ENCODE measurements around the gene TBL3.

Gene TBL3

DNA sequence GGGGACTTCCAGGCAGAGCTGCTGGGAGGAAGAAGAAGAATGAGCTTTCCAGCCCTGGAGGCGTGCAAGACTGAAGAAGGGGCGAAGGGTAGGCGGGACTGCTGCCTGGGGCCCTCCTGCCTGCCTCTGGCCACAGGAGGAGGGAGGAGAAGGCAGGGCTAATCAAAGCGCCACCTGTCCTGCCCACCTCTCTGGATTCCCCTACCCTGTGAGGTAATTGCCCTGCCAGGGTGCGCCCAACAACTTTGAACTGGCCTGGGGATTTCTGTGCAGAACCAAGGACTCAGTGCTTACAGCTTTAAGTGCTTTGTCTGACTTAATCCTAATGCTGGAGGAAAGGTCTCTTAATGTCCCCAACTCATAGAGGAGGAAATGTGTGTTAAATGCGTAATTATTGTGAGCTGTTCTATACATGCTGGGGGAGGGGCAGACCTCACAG, 9.6 kb downstream of the TBL3 start, which contains the start of gene NOXO1:
Gene NOXO1, minus strand, starts transcription at position 72 of the 439 bp plus-strand sequence. CDS start 290 bp downstream, outside the sequence.
- DNase-seq (ENCODE audit: low read depth in 1 of 2, low spot score in 1 of 2), result no peak

DNA sequence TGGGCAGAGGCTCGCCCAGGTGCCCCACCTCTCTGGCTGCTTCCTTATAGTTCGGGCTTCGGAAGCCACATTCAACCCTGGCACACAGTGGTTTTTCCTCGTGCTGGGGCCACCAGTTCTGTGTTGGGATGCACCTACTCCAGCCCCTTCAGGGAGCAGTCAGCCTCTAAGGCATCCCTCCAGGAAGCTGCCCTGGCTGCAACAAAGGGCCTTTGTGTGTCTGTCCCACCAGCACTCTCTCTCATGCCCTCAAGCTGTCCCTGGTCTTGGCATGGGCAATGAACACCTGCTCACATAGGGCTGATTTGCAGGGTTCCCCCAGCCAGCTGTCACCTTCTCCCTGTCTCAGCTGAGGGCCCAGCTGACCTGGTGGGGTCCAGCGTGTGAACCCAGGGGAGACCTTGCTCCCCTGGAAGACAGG, 10.2 kb downstream of the TBL3 start:
- no peak for DNase-seq (ENCODE audit: low read depth in 1 of 2, low spot score in 1 of 2)

DNA sequence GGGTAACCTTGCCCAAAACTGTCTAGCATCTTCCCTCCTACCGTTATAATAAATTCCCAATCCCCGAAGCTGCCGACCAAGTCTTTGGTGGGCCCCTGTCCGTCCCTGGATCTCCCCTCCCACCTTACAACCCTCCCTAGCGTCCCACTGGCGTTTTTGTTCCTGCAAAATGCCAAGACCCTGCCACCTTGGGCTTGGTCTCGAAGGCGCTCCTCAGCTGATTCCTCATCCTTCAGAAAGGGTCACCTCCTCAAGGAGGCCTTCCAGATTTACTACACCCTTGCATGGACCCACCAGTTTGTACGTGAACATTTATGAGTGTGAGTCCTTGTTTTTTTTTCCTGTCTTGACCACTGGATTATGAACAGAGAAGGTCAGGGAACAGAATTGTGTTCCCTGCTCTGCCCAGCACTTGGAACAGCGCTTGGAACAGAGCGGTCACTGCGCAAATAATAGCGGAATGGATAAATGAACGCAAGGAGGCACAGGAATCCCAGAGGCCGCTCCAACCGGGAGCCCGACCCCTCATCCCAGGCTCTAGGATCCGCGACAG, 11.2 kb downstream of the TBL3 start:
- no peak for DNase-seq (ENCODE audit: low read depth in 1 of 2, low spot score in 1 of 2)

DNA sequence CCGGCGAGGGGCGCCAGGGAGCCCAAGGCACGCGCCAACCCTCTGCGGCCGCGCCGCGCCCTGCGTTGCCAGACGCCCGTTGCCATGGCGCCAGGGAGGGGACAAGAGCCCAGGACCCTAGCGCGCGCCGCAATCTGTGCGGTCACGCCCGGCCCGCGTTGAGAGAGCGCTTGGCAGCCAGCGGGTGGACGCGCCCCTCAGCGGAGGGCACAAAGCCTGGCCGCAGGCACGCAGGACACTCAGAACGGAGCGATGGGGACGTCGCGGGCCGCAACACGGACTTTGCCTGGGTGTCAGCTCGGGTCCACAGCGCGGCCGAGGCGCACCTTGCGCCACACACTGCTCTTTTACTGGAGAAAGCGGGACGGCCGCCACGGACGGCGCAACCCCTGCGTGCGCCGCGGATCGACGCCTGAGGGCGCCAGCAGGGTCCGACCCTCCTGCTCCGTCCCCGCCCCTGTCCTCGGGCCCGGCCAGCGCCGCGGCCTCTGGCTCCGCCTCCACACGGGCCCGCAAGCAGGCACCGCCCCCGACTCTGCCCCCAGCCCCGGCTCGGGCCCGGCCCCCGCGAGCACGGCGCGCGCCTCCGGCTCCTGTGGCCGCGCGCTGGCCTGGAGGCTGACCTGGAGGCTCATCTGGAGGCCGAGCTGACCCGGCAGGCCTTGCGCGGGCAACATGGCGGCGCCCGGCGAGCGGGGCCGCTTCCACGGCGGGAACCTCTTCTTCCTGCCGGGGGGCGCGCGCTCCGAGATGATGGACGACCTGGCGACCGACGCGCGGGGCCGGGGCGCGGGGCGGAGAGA, 11.9 kb downstream of the TBL3 start, which contains the start of gene GFER:
Gene GFER, plus strand, starts transcription at position 650 of the 803 bp plus-strand sequence. Its CDS starts 26 bp downstream, at position 676.
- DNase-seq (ENCODE audit: low read depth in 1 of 2, low spot score in 1 of 2), result peak in 1 of 2 donors; percentile 58

DNA sequence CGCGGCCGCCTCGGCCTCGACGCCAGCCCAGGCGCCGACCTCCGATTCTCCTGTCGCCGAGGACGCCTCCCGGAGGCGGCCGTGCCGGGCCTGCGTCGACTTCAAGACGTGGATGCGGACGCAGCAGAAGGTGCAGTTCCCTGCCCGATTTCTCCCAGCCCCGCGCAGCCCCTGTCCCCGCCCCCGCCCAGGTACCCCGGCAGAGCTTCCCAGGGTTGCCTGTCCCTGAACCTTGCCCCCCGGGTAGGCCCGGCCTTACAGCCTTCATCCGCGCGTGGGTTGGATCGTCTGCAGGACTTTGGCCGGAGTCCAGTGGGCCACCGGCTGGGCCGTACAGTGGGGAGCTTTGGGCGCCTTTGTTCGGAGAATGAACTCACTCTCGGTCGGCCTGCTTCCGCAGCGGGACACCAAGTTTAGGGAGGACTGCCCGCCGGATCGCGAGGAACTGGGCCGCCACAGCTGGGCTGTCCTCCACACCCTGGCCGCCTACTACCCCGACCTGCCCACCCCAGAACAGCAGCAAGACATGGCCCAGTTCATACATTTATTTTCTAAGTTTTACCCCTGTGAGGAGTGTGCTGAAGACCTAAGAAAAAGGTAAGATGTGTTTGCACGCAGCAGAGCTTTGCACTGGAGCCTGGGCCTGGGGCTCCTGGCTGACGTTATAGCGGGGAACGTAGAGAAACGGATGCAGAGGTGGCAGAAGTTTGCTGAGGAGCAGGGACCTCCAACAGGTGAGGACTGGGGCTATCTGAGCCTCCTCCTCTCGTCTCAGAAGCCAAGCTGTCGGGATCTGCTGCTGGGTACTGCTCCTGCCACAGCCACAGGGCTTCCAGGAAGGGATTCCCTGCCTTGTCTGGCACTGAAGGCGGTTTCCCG, 12.7 kb downstream of the TBL3 start:
- no peak for DNase-seq (ENCODE audit: low read depth in 1 of 2, low spot score in 1 of 2)

DNA sequence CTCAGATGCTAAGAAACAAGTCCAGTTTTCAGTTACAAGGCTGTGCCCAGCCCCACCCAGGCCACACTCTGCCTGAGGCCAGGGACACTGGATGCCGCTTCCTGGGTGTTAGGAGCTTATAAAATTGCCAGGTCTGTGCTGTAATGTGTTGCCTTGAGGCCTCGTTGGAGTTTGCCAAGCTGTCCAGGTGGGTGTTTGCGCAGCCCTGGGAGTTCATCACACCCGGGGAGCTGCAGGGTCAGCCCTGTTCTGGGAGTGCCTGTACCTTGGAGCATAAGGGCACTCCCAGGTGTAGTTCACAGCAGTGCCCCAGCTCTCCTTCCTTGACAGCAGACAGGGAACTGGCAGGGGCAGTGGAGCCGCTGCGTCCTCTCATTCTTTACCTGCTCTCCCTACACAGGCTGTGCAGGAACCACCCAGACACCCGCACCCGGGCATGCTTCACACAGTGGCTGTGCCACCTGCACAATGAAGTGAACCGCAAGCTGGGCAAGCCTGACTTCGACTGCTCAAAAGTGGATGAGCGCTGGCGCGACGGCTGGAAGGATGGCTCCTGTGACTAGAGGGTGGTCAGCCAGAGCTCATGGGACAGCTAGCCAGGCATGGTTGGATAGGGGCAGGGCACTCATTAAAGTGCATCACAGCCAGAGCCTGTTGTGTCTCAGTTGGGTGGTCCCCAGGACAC, 13.8 kb downstream of the TBL3 start:
- no peak for DNase-seq (ENCODE audit: low read depth in 1 of 2, low spot score in 1 of 2)

DNA sequence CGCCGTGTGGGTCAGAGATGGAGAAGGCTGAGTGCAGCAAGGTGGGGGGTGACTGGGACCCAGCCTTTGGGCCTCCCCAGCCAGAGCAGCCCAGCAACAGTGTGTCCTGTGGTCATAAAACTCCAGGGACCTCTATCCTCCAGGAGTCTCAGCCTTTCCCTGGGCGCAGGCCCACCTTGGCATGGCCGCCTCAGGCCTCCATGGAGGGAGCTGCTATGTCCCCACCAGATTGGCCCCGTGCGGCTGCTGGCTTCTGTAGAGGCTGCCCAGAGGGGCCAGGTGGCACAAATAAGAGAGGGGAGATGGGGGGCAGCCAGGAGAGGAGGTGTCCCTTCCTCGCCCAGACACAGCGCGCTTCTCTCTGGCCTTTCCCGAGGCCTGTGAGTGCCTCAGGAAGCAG, 15.3 kb downstream of the TBL3 start:
- no peak for DNase-seq (ENCODE audit: low read depth in 1 of 2, low spot score in 1 of 2)

DNA sequence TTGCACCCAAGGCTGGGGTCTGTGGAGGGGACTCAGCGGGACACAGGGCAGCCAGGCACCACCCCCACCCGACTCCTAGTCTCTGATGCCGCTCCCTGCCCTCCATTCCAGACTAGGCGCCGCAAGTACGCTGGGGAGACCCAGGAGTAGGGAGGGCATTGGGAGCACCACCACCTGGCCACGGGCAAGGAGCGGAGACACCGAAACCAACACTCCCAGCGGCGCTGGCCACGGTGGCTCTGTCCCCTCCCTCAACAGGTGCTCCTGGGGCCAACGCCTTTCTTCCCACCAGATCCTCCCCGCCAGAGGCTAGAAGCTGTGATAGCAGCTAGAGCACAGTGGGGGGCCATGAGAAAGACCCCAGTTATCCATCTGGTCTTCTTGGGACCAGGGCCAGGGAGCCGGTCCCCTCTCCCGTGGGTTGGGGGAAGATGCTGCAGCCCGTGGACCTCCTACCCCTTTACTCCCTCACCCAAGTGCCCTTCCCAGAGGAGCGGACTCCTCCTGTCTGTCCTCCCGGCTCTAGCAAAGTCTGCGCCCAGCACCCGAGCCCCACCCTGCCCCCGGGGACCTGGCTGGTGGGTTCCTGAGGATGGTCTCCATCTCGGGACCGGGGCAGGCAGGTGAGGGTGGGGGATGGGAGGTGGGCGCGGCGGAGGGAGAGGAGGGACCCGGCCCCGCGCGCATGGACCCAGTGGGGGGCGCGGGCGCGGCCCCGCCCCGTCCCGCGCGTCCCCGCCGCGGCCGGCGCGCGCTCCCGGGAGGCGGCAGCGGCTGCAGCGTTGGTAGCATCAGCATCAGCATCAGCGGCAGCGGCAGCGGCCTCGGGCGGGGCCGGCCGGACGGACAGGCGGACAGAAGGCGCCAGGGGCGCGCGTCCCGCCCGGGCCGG, 17.6 kb downstream of the TBL3 start, which contains the start of gene SYNGR3:
Gene SYNGR3, plus strand, starts transcription at position 762 of the 892 bp plus-strand sequence. CDS start 133 bp downstream, outside the sequence.
- no peak for DNase-seq (ENCODE audit: low read depth in 1 of 2, low spot score in 1 of 2)

DNA sequence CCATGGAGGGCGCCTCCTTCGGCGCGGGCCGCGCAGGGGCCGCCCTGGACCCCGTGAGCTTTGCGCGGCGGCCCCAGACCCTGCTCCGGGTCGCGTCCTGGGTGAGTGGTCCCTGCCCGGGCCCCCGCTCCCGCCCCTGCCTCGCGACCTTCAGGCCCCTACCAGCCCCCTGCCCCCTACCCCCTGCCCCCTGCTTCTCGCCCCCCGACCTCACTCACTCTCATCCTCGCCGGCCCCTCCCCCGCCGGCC, 18.2 kb downstream of the TBL3 start:
- no peak for DNase-seq (ENCODE audit: low read depth in 1 of 2, low spot score in 1 of 2)

DNA sequence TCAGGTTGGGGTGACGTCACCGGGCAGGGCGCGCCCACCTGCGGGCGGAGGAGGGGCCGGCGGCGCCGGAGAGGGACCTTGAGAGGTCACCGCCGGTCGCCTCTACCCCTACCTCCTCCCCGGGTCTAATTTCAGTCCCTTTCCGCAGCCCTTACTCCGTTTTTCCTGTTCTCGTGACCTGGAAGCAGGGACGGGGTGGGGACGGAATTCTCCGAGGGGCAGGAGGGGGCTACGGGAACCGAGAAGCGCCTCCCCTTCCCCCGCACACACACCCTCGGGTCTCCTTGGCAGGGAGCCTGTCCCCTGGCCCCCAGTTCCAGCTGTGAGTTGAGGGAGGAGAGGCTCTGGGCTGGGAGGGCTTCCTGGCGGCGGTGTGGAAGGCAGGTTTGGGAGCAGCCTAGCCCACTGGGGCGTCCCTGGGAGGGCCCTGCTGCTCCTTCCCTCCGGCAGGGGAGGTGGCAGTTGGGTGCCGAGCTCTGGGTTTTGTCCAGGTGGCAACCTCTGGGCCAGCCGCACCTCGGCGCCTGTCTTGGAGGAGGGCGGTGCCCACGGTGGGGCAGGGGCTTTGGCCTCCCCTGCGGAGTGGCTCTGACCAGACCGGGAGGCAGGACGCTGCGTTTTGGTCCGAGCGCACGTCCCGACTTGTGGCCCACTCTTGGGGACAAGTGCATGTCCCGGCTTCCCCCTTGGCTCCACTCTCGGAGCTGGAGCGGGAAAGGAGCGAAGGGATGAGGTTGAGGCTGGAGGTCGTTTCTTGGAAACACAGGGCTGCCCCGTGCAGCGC, 18.7 kb downstream of the TBL3 start:
- DNase-seq (ENCODE audit: low read depth in 1 of 2, low spot score in 1 of 2), result no peak

DNA sequence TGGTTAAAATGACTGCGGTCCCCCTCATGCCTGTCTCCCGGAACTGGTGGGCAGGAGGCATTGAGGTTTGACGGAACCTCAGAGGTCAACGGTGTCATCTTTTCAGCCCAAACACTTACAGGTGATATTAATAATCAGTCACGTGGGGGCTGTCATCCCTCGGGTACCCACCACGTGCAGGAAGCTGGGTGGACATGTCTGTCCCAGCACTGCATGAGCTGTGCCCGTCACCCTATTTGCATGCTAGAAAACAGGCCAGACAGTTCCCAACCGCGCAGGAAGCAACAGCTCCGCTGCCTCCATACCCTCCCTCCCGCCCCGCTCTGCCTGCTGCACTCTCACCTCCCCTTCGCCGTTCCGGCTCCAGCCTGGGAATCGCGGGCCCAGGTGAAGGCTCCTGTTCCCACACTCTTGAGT, 19.3 kb downstream of the TBL3 start:
- DNase-seq (ENCODE audit: low read depth in 1 of 2, low spot score in 1 of 2), result no peak

DNA sequence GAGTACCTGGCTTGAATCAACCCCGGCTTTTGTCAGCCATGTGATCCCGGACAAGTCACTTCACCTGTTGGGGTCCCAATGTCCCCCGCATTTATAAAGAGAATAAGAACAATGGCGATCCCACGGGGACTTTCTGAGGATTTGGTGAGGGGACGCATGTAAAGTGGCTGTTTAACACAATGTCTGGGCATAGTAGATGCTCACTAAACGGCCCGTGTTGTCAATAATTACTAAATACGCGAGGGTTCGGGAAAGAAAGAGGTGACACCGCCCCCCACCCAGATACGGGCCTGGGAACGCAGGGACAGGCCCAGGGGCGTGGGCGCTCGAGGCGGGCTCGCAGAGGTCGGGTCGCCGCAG, 19.7 kb downstream of the TBL3 start:
- no peak for DNase-seq (ENCODE audit: low read depth in 1 of 2, low spot score in 1 of 2)

DNA sequence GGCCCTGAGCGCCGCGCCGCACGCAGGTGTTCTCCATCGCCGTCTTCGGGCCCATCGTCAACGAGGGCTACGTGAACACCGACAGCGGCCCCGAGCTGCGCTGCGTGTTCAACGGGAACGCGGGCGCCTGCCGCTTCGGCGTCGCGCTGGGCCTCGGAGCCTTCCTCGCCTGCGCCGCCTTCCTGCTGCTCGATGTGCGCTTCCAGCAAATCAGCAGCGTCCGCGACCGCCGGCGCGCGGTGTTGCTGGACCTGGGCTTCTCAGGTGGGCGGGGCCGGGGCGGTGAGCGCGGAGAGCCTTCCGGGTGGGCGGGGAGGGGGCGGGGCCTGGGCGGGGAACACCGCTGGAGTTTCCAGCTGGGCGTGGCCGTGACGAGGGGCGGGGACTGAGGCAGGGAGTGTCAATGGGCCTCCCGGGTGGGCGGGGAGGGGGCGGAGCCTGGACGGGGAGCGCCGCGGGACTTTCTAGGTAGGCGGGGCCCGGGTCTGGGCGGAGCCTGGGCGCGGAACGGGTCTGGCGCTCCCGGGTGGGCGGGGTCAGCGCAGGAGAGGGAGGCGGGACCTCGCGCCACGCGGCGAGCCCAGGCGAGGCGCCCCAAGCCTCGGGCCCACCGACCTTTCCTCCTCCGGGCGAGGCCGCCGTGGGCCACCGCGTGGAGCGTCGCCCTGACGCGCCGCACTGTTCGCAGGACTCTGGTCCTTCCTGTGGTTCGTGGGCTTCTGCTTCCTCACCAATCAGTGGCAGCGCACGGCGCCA, 20.3 kb downstream of the TBL3 start:
- DNase-seq (ENCODE audit: low read depth in 1 of 2, low spot score in 1 of 2), result peak; percentile 95 to 97

DNA sequence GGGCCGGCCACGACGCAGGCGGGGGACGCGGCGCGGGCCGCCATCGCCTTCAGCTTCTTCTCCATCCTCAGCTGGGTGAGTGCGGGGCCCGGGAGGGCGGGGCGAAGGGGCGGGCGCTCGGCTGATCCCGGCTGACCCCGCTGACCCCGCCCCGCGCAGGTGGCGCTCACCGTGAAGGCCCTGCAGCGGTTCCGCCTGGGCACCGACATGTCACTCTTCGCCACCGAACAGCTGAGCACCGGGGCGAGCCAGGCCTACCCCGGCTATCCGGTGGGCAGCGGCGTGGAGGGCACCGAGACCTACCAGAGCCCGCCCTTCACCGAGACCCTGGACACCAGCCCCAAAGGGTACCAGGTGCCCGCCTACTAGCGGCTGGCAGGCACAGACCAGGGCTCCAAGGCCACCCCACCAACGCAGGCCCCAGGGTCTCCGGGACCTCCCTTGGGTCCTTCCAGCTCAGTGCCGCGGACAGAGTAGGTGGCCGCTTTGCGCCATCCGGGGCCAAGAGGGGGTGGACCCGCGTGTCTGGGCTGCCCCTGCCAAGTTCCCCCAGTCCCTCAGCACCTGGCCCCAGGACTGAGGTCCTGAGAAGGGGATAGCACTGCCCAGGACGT, 21.0 kb downstream of the TBL3 start:
- no peak for DNase-seq (ENCODE audit: low read depth in 1 of 2, low spot score in 1 of 2)

DNA sequence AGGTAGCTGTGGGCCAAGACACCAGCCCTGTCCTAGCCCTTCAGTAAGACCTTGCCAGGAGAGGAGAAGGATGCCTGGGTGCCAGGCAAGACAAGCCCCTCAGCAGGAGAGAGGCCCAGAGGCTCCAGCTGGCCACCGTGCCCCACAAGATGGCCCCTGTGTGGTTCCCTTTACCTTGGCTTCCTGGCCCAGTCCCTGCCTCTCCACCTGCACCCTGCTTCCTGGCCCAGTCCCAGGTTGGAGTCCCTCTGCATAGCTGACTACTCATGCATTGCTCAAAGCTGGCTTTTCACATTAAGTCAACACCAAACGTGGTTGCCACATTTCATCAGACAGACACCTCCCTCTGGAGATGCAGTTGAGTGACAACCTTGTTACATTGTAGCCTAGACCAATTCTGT, 21.9 kb downstream of the TBL3 start:
- no peak for DNase-seq (ENCODE audit: low read depth in 1 of 2, low spot score in 1 of 2)

DNA sequence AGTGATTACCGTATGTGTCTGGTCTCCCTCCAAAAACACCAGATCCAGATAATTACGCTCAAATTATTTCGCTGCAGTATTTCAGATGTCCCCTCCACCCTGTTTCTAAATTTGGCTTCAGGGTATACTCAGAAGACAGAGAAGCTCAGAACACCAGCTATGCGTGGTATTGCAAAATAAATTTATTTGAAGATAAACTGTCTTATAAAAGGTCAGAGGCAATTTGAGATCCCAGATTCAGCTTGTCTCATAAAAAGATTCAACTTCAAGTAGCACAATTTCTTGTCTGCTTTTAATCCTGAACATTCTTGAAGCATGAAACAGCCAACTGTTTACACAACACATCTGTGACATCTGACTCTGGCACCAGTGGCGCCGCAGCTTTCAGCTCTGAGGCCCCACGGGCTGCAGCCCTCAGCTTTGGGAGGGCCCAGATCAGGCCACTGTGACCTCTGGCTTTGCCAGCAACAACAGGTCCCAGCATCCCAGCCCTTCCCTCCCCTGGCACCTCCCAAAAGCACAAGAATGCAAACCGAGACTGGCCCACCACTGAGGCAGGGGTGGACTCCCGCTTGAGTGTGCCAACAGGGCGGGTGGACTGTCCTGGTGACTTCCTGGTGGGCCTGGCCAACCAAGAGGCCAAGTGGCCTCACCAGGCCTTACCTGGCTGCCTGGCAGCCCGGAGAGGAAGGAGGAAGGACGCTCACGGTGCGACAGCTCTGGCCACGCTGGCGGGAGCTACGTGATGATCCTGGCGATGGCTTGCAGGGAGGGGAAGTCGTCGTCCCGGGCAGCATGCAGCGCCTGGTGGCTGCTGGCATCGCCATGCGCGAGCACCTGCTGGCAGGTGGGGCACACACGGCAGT, 25.9 kb downstream of the TBL3 start:
- DNase-seq (ENCODE audit: low read depth in 1 of 2, low spot score in 1 of 2), result no peak

DNA sequence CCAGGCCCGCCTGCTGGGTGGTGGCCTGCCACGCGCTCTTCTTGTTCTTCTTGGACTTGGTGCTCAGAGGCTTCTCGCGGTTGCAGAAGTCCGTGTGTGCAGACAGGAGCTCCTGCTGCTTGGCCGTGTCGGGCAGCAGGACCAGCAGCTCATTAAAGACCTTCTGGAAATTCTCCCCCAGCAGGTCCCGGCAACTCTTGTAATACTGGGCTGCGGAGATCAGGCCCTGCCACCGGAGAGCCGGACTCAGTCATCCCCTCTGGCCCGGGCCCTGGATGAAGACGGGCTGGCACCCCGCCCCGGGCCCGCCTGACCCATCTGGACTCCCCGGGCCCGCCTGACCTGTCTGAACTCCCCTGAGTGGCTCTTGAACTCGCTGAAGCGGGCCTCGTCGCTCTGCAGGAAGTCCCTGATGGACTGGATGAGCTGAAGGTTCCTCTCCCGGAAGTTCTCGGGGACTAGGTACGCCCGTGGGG, 26.5 kb downstream of the TBL3 start:
- DNase-seq (ENCODE audit: low read depth in 1 of 2, low spot score in 1 of 2), result no peak
